ELF-1 (cell line): Measurements from ENCODE around the gene C1QTNF3.
"Not testable (repeated sequence)": the region's sequence is repeated elsewhere in the genome, so short reads cannot be mapped to it uniquely, and the experiment has no call there.

Source experiments
- DNase-seq: peaks from one replicate; pipeline ENCODE4 v3.0.0-alpha.2; 2016; ENCODE audit warnings: low read depth, low spot score

The C1QTNF3 gene

DNA sequence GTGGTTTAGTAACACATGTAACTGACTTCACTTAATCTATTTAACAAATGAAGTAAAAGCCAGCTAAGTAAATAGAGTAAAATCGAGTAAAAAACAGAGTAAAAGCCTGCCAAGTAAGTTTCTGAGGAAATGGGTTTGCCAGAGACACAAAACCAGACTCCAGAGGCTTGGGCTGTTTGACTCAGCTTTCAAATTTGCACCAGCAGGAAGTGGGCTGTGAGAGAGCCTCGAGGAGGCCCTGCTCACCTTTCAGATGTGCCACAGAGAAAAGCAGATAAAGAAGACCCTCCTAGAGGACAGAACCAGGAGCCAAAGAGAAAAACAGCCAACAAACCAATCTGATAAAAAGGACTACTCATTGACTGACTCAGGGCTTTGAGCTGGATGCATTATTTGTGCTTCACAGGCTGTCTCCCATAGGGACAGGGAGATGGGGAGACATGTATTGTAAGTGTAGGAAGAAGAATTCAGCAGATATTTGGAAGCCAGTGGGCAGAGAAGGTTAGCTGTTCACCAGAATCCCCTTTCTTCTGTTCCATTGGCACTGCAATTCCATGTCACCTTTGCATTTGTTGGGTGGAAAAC, 20.8 kb downstream of the C1QTNF3 start:
- peak; percentile 31 for DNase-seq

DNA sequence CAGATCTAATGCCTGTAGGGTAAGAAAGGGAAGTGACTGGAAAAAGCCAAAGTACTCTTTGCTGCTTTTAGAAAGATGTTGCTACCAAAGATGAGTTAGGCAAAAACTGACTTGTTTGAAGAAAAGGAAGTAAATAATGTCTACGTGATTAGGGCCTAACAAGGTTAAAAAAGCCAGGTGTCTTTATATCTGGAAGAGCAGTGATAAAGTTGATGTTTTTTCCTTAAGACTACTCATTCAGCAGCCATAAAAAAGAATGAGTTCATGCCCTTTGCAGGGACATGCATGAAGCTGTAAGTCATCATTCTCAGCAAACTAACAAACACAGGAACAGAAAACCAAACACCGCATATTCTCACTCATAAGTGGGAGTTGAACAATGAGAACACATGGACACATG, 21.7 kb downstream of the C1QTNF3 start:
- no peak for DNase-seq

DNA sequence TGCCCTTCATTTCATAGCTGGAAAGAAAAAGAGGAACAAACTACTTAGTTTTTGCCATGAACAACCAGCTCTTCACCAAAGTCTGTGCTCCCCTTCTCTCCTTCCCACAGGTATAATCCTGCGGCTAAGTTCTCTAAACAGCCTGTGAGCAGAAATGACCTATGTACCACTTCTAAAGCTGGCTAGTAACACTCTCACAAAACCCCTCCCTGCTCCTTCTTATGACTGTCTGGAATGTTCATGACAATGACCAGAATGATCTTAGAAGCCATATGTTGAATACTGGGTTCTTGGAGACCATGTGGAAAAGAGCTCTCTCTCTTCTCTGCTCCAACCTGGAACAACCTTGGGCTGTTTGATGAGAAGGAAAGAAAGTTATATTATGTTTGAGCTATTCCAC, 22.3 kb downstream of the C1QTNF3 start:
- no peak for DNase-seq

DNA sequence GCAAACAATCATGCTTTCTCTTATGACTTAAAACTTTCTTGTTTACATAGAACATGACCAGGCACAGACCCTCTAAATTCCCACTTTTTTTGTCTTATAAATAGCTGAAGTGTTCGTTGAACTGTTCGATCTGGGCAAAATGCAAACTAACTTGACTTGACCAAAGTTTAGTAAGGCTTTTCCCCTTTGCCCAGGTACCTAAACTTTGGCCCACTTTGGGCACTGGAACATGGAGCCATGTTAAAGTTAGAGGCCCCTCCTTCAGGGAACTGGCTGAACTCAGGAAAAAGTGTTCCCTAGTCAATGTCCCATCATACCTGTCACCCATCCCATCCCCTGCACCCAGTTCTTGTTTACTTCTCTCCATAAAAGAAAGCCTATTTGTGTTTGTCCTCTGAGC, 25.8 kb downstream of the C1QTNF3 start:
- no peak for DNase-seq

DNA sequence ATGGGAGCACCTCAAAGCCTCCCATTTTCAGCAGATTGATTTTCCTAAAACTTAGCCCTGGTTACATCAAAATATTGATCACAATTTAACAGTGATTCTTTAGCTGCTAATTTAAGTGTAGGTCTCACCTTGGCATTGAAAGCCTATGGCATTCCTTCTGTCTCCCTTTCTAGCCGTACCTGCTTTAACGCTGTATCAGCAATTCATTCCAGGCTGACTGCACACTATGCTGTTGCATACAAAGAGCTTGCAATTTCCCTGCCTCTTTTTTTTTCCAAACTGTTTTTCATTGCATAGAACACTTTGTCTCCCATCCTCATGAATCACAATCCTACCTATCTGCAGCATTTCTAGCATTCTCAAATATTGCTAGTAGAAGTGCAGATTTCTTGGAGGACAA, 26.3 kb downstream of the C1QTNF3 start:
- DNase-seq = no peak

DNA sequence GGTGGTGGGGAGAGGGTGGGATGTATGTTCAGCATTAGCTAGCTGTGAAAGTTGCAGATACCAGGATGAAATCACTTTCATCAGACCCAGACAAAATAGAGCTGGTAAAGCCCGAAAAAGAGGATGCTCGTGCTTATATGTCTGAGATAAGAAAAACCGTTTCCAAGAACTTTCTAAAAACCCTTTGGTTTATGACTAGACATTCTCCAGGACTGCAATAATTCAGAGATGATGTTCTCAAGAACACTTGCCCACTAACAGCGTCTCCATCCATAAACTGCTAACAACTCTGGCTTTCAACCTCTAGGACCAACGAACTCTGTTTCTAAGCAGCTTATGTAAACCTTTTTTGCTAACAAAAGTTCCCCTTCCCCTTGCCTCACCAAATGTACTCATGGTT, 26.8 kb downstream of the C1QTNF3 start:
- DNase-seq = no peak

DNA sequence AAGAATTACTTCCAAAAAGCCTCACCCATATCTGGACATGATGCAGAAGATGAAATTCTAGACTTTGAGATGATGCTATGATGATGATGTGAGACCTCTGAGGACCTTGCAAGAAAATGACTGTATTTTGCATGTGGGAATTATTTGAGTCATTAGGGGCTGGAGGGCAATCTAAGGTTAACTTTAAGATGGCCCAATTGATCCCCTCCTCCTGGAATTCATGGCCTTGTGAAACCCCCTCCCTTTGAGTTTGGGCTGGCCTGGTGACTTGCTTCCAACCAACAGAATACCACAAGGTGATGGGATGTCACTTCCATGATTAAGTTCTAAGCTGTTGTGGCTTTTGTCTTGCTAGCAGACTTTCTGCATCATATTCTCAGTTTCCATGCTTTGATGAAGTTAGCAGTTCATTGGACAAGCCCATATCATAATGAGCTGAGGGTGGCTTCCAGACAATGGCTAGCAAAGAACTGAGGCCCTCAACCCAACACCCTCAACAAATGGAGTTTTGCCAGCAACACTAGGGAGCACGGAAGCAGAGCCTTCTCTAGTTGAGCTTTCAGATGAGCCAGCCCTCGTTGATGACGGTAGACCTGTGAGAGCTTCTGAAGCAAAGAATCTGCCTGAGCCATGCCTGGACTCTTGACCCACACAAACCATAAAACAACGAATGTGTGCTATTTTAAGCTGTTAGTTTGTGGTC, 27.7 kb downstream of the C1QTNF3 start:
- no peak for DNase-seq

DNA sequence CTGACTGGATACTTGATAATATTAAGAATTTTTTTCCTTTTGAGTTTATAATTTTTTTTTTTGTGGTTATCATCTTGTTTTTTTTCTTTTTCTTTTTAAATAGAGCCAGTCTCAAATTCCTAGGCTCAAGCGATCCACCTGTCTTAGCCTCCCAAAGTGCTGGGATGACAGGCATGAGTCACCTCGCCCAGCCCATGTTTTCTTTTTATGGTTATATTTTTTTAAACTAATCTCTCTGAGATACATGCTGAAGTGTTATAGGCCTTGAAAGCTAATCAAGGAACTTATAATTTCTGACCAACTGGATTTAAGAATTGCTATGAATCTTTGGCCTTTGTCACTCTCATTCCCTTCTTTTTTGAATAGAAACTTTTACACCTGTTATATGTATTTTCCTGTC, 28.4 kb downstream of the C1QTNF3 start:
- no peak for DNase-seq

DNA sequence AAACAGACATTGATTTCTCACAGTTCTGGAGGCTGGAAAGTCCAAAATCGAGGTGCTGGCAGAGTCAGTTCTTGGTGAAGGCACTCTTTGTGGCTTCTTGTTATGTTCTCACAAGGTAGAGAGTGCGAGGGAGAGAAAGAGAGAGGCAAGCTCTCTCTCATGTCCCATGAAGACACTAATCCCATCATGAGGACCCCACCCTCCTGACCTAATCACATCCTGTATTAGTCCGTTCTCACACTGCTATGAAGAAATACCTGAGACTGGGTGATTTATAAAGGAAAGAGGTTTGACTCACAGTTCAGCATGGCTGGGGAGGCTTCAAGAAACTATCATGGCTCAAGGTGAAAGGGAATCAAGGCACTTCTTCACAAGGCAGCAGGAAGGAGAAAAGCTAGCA, 29.5 kb downstream of the C1QTNF3 start:
- no peak for DNase-seq

DNA sequence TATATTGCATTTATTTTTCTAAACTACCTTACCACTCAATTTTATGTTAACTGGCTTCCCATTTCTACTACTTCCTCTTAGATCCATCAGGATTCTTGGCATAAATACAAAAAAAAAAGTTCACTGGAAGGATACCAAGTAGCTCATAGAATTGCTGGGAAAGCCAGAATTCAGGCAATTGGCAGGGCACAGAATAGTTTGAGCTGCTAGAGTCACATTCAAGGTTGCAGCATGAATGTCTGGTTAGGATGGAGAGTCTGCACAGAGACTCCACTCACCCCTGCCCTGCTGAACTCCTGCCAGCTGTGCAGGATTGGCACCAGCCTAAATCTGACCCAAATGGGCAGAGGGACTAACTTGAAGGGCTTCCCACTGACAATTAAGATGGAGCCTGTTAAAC, 30.2 kb downstream of the C1QTNF3 start:
- DNase-seq = no peak

DNA sequence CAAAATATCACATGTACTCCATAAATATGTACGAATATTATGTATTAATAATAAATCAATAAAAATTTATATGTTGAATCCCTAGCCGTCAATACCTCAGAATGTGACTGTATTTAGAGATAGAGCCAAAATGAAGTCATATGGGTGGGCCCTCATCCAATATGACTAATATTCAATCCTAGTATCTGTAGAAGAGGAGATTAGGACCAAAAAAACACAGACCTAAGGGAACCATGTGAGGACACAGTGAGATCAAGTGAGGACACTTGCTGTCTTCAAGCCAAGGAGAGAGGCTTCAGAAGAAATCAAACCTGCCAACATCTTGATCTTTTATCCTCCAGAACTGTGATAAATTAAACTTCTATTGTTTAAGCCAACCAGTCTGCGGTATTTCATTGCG, 31.5 kb downstream of the C1QTNF3 start:
- no peak for DNase-seq

DNA sequence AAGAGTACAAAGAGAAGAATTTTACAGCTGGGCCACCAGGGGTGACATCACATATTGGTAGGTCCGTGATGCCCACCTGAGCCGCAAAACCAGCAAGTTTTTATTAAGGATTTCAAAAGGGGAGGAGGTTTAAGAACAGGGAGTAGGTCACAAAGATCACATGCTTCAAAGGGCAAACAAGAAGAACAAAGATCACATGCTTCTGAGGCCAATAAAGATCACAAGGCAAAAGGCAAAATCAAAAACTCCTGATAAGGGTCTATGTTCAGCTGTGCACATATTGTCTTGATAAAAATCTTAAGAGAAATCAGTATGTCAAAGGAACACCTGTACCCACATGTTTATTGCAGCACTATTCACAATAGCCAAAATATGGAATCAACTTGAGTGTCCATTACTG, 32.9 kb downstream of the C1QTNF3 start:
- DNase-seq = not testable (repeated sequence)

DNA sequence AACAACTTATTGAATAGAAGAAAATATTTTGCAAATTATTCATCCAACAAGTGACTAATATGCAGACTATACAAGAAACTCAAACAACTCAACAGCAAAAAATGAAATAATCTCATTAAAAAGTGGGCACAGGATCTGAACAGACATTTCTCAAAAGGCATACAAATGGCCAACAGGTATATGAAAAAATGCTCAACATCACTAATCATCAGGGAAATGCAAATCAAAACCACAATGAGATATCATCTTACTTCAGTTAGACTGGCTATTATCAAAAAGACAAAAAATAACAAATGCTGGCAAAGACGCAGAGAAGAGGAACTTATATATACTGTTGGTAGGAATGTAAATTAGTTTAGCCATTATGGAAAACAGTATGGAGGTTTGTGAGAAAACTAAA, 33.4 kb downstream of the C1QTNF3 start:
- no peak for DNase-seq

DNA sequence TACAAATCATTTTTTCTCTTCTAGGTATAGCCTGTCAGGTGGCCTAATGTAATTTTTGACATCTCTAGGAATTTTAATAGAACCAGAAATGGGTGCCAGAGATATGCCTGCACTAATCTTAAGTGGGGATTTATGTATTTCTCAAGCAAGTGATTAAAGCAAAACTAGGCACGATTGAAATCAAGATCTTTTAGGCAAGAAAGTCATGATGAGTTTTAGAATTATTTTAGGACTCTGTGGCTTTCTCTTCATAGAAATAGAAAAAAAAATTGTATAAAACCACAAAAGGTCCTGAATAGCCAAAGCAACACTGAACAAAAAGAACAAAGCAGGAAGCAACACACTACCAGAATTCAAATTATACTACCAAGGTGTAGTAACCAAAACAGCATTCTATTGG, 34.2 kb downstream of the C1QTNF3 start:
- DNase-seq = no peak

DNA sequence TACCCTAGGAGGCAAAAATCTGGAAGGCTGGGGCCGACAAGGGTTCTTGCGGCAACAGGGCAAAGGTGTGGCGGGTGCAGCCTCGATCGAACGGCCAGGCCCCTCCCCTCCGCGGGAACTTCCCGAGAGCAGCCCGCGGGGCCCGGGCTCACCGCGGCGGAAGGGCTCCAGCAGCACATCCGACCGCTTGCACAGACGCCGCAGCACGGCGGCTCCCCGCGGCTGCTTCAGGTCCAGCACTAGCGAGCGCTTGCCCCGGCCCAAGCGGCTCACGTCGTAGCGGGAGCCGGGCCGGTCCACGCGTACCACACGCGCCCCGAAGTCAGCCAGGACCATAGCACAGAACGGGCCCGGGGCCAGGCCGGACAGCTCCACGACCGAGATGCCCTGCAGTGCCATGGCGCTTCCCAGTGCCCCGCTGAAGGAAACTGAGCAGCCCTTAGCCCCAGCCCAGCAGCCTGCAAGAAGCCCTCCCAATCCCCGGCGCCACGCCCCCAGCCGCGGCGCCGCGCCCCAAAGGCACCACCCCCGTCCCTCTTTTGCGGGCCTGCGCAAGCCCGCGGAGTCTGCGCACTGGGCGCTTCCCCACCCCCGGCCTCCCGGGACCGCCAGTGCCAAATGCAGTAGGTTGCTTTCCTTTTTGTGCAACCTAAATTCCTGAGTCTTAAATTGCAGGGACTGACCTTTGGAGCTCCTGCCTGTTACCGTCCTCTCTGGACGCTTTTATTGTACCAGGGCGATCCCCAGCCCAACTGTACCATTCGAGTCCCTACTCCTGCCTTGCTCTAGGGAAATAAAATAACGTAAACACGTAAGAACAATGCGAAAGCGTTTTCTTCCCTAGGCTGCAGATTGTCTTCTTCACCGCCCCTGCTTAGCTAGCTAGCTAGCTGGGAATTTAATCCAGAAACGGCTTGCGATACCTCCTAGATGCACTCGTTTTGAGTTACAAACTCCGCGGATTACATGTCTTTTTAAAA, 35.1 kb downstream of the C1QTNF3 start, which contains the start of gene AMACR:
Gene AMACR, minus strand, starts transcription at position 430 of the 980 bp plus-strand sequence. Its CDS starts 31 bp downstream, at position 399.
- peak; percentile 98 for DNase-seq

DNA sequence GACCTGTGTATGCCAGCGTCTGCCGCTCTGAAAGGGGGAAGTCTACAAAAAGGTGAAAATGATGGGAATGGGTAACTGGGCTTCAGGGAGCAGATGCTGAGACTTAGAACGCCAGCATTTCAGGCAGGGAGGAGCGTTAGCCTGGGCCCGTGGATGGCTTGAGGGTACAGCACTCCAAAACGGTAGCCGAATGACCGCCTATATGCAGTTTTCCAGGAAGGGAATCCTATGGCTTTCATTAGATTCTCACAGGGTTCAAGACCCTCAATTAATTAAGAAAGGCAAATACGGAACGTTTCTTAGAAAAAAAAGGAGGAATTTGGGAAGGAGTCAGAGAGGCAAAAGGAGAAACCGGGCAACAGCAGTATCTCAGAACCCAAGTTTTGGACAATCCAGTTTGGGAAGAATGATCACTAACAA, 35.8 kb downstream of the C1QTNF3 start:
- DNase-seq = peak; percentile 31

DNA sequence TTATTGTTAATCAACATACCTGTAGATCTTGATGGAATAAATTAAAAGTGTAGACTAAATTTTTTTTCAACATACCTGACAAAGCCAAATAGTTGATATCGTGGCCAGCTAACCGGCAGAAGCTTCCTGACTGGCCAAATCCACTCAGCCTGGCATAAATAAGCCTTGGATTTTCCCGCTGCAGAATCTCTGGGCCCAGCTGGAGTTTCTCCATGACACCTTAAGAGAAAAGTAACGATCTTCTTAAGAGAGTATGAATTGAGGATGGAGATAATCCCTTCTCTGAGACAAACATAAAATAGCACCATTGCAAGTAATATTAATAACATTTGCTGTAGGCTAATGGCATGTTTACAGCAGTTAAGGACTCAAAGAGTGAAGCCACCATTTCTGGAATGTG, 37.3 kb downstream of the C1QTNF3 start:
- no peak for DNase-seq

DNA sequence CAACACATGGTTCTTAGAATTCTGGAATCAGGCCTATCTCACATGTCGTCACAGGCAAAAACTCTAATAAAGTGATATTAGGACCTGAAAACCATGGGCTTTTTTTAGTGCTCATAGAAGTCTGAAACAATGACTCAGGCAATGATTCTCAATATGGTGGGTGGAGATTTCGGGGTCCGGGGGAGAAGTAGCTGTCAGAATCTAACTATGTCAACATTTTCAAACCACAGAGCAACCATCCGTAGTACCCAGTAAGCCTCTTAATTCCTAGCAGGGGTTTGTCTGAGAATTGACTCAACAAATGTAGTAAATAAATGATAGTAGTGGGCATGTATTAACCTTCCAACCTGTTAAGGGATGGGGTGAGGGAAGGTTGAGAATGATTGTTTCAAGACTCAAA, 37.8 kb downstream of the C1QTNF3 start:
- DNase-seq = no peak

DNA sequence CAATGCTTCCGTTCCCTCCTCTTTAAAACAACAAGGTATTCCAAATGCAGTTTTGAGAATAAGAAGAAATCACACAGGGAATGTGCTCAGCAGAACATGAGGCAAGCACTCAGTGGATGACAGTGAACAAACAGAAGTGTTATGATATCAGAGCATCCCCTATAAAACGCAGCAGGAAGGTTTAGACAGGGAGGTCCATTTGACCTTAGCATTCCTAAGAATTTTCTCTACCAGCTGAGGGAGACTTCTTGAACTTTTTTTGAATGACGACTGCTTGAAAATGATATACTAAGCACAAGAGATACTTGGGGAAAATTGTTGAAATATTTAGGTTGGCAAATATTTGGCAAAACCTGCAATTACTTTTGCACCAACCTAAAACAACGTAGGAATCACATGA, 39.1 kb downstream of the C1QTNF3 start:
- DNase-seq = no peak

DNA sequence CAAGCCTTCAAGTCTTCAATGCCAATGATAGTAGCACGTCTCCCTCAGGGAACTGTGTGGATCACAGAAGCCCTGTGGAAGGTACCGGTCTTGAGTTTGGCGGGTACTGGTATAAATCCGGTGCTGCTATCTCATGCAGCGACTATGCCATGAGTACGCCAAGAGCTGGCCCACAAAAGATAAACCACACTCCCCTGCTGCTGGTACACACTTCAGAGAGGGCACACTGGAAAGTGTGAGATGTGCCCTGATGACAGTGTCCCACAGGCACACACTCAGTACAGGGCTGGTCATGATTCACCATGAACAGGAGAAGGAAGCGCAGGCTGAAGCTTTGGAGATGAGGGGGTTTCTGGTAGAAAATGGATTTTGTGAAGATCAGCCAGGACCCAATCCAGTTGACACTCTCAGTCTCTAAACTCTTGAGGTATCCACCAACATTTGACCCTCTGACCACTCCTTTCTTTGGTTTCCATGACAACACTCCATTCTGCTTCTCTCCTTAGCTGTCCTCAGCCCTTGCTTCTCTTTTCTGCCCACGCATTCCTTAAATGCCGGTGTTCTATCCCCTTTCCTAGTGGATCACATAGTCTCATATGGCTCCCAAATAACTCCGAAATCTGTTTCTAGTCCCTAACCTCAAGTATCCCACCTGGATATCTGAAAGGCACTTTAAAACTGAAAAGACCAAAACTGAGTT, 40.2 kb downstream of the C1QTNF3 start:
- no peak for DNase-seq

DNA sequence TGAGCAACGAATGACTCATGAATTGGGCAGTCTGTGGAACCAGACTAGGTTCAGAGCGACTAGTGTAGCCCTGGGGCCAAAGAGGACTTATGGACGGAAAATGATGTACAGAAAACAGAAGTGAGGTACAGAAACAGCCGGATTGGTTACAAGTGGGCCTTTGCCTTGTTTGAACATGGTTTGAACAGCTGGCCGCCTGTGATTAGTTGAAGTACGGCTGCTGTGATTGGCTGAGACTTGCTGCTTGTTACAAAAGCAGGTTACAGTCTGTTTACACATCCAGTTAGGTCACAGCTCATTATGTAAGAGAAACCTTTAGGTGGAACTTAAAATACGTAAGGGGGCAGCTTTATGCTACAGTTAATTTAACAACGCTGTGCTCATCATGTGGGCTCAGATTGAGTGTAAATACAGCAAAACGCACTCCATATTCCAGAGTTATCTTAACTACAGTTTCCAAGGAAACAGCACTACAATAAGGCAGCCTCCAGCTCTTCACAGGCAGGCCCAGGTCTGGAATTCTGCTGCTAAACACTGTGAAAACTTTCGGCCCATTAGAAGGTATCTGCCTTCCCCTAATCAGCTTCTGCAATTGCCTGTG, 41.7 kb downstream of the C1QTNF3 start:
- peak; percentile 33 for DNase-seq
